ENCODE measurements around the gene TMEM190. TPM values are rescaled to one million over a fixed set of nuclear protein-coding genes. Genes with fewer than 3 reads are reported as not detected.

The TMEM190 gene
- total RNA-seq, 2 donors from 2014 or later: not detected

- peaks cover 13% of the 10 kb centered on the region for H3K27me3 ChIP-seq (replicated peaks; ENCODE audit: insufficient read depth)
These were observed 6.8 kb upstream of the TMEM190 start for GRCh38 chr19:55369653-55370304.

GRCh38 chr19:55370305-55370988 lies 6.2 kb upstream of the TMEM190 start, which contains the start of gene IL11:
Gene IL11 (minus strand): TSS chr19:55370463. CDS start chr19:55370310, 153 bp downstream.
- Histone ChIP-seq H3K27me3 (replicated peaks; ENCODE audit: insufficient read depth) (peaks cover 13% of the 10 kb centered on the region), H3K4me1 (ENCODE audit: control insufficient read depth in 1 of 2, low read depth in 2 of 2) (peaks cover 0 to 13% of the 10 kb centered on the region in 2 donors), H3K9me3 (no peaks in the 10 kb centered on the region), H3K4me3 (peak within 1 kb of the TSS; percentile 54), H3K27ac (no peak within 1 kb of the TSS), H3K36me3 (no peaks in the 10 kb centered on the region)
- TF ChIP-seq CTCF (IDR thresholded peaks at IDR 0.05): no peak
- no peak for ATAC-seq (ENCODE audit: insufficient number of reproducible peaks, low FRiP score, low read depth)
- no peak for DNase-seq (ENCODE audit: low spot score)

More at GRCh38 chr19:55369653-55370304, 6.8 kb upstream of the TMEM190 start:
- no peaks in the 10 kb centered on the region for H3K36me3 ChIP-seq
- peak overlapping the region; percentile 54 for H3K4me3 ChIP-seq
- peaks cover 0 to 13% of the 10 kb centered on the region in 2 donors for H3K4me1 ChIP-seq (ENCODE audit: control insufficient read depth in 1 of 2, low read depth in 2 of 2)
- H3K9me3 ChIP-seq: no peaks in the 10 kb centered on the region
- ATAC-seq (ENCODE audit: insufficient number of reproducible peaks, low FRiP score, low read depth): no peak
- no peak for TF ChIP-seq CTCF (IDR thresholded peaks at IDR 0.05)
- no peak for DNase-seq (ENCODE audit: low spot score)
- H3K27ac ChIP-seq: no peak overlapping the region

- TF ChIP-seq CTCF (IDR thresholded peaks at IDR 0.05): no peak
- Histone ChIP-seq H3K4me3 (no peak overlapping the region), H3K27me3 (replicated peaks; ENCODE audit: insufficient read depth) (peaks cover 22% of the 10 kb centered on the region), H3K36me3 (no peaks in the 10 kb centered on the region), H3K27ac (no peak overlapping the region), H3K9me3 (no peaks in the 10 kb centered on the region), H3K4me1 (ENCODE audit: control insufficient read depth in 1 of 2, low read depth in 2 of 2) (peaks cover 0 to 13% of the 10 kb centered on the region in 2 donors)
- DNase-seq (ENCODE audit: low spot score) (no peak), ATAC-seq (ENCODE audit: insufficient number of reproducible peaks, low FRiP score, low read depth) (no peak)
These were observed 4.1 kb upstream of the TMEM190 start for GRCh38 chr19:55372316-55373081.

GRCh38 chr19:55373306-55373992 lies 3.2 kb upstream of the TMEM190 start:
- Histone ChIP-seq H3K4me1 (ENCODE audit: control insufficient read depth in 1 of 2, low read depth in 2 of 2) (peaks cover 0 to 13% of the 10 kb centered on the region in 2 donors), H3K9me3 (no peaks in the 10 kb centered on the region), H3K36me3 (no peaks in the 10 kb centered on the region), H3K4me3 (no peak overlapping the region), H3K27me3 (replicated peaks; ENCODE audit: insufficient read depth) (peaks cover 19% of the 10 kb centered on the region), H3K27ac (no peak overlapping the region)
- no peak for ATAC-seq (ENCODE audit: insufficient number of reproducible peaks, low FRiP score, low read depth)
- DNase-seq (ENCODE audit: low spot score): no peak
- no peak for TF ChIP-seq CTCF (IDR thresholded peaks at IDR 0.05)
